HepG2 (cell line): Measurements from ENCODE around the gene PTMA. TPM values are rescaled to one million over a fixed set of nuclear protein-coding genes. Genes with fewer than 3 reads are reported as not detected.

Experiments used
- ATAD3A ChIP-seq: sonication (generic); formaldehyde crosslinking; IDR thresholded peaks from 2 replicates; pipeline ENCODE4 v1.4.0; 2020; ENCODE audit warnings: missing genetic modification reagents
- CEBPG ChIP-seq: IDR thresholded peaks from 2 replicates; pipeline ENCODE4 v1.6.1; 2016
- FOXC1 ChIP-seq: sonication (generic); formaldehyde crosslinking; IDR thresholded peaks from 2 replicates; pipeline ENCODE4 v1.8.0; 2022; ENCODE audit warnings: mild to moderate bottlenecking, missing genetic modification reagents, borderline replicate concordance
- GLI4 ChIP-seq: sonication (generic); formaldehyde crosslinking; IDR thresholded peaks from 2 replicates; pipeline ENCODE4 v1.5.1; 2020; ENCODE audit warnings: missing genetic modification reagents, mild to moderate bottlenecking, moderate library complexity, borderline replicate concordance
- MAFF ChIP-seq: IDR thresholded peaks from 2 replicates; pipeline ENCODE4 v1.6.1; 2011; ENCODE audit warnings: low read depth, low read length, improper control_type of control experiment
- MED13 ChIP-seq: sonication (generic); formaldehyde crosslinking; IDR thresholded peaks from 2 replicates; pipeline ENCODE4 v1.5.0; 2020; ENCODE audit warnings: missing genetic modification reagents
- NCOA1 ChIP-seq: sonication (generic); formaldehyde crosslinking; IDR thresholded peaks from 2 replicates; pipeline ENCODE4 v1.9.0; 2021; ENCODE audit warnings: missing genetic modification reagents
- NR2F2 ChIP-seq: IDR thresholded peaks from 2 replicates; pipeline ENCODE4 v1.6.1; 2012; ENCODE audit warnings: low read depth, inconsistent platforms, borderline replicate concordance
- RERE ChIP-seq: IDR thresholded peaks from 2 replicates; pipeline ENCODE4 v1.6.1; 2016; ENCODE audit warnings: low read depth, missing genetic modification reagents, missing compliant biosample characterization
- SMAD3 ChIP-seq: sonication (generic); formaldehyde crosslinking; IDR thresholded peaks from 2 replicates; pipeline ENCODE4 v1.4.0; 2020; ENCODE audit warnings: missing genetic modification reagents
- THYN1 ChIP-seq: sonication (generic); formaldehyde crosslinking; IDR thresholded peaks from 2 replicates; pipeline ENCODE4 v1.8.1; 2023; ENCODE audit warnings: low read depth, mild to moderate bottlenecking, moderate library complexity, missing genetic modification reagents, borderline replicate concordance
- ZNF709 ChIP-seq: sonication (generic); formaldehyde crosslinking; IDR thresholded peaks from 2 replicates; pipeline ENCODE4 v1.5.0; 2020; ENCODE audit warnings: mild to moderate bottlenecking, missing genetic modification reagents
- polyA plus RNA-seq, 8 experiments: library from polyadenylated mRNA; depleted of rRNA in 3 of 8; stranded (reverse) in 7 of 8; unstranded in 1 of 8; fragments of >200 nt; fragmentation: Illumina TruSeq in 4 of 8; extraction: Trizol in 4 of 8; gene quantifications; 2 replicates each; pipeline versions ENCODE4 v1.2.1 to v1.2.3, GENCODE V29; 2011 to 2016; ENCODE audit warnings: low read depth in 4 of 8, missing spikeins in 1 of 8, mixed read lengths in 1 of 8; ENCODE audit not compliant: insufficient read depth in 1 of 8
- total RNA-seq, 5 experiments: library from RNA; depleted of rRNA; stranded (reverse); fragments of >200 nt; fragmentation: Illumina TruSeq; extraction: Trizol; gene quantifications; 2 replicates each; pipeline ENCODE4 v1.2.3, GENCODE V29; 2016; ENCODE audit warnings: low read depth in 1 of 5
- TF ChIP-seq, protein P1 (sequence below): sonication (generic); formaldehyde crosslinking; IDR thresholded peaks from 2 replicates; pipeline ENCODE4 v1.5.1; 2020; ENCODE audit warnings: mild to moderate bottlenecking, missing genetic modification reagents, borderline replicate concordance
- TF ChIP-seq, protein P2 (sequence below): sonication (generic); formaldehyde crosslinking; IDR thresholded peaks from 2 replicates; pipeline ENCODE4 v1.8.1; 2023; ENCODE audit warnings: missing genetic modification reagents, inconsistent platforms, borderline replicate concordance
- TF ChIP-seq, protein P3 (sequence below): sonication (generic); formaldehyde crosslinking; IDR thresholded peaks from 2 replicates; pipeline ENCODE4 v1.5.1; 2020; ENCODE audit warnings: missing genetic modification reagents, mild to moderate bottlenecking, borderline replicate concordance

PTMA gene
- total and polyA plus RNA-seq, 2 of the 13 experiments (the other 11 are each of a cell fraction or from before 2014, with no cell fraction given): 190 to 1,086 TPM

DNA sequence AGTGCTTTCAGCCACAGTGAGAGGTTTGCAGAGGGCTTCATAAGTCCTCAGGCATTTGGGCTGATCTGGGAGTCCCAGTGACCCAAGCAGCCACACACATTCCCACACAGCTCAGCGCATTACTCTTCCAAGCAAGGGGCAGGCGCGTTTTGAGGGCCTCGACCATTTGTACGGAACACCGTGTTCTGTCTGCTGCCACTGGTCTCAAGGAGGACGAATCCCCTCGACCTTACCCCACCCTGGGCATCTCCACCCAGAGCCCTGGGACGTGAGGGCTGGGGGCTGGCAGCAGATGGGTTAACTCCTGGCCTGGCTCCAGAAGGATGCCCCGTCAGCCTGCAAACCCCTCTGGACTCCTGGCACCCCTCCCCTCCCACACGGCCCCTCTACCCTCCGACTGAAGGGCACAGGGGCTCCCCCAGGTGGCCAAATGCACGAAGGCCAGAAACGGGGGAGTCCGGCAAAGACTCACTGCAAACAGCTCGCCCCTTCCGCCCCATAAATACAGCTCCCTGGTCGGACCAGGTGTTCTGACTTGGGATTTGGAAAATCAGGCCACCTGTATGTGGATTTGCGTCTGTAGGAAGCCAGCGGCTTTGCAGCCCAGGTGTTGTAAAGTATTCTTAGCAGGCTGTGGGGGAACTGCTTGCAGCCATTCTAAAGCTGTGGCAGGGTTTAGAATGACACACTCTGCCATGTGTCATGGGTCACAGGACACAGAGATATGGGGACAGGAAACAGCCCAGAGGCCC is 33.6 kb upstream of the PTMA start (continued):
- TF ChIP-seq, protein P1, sequence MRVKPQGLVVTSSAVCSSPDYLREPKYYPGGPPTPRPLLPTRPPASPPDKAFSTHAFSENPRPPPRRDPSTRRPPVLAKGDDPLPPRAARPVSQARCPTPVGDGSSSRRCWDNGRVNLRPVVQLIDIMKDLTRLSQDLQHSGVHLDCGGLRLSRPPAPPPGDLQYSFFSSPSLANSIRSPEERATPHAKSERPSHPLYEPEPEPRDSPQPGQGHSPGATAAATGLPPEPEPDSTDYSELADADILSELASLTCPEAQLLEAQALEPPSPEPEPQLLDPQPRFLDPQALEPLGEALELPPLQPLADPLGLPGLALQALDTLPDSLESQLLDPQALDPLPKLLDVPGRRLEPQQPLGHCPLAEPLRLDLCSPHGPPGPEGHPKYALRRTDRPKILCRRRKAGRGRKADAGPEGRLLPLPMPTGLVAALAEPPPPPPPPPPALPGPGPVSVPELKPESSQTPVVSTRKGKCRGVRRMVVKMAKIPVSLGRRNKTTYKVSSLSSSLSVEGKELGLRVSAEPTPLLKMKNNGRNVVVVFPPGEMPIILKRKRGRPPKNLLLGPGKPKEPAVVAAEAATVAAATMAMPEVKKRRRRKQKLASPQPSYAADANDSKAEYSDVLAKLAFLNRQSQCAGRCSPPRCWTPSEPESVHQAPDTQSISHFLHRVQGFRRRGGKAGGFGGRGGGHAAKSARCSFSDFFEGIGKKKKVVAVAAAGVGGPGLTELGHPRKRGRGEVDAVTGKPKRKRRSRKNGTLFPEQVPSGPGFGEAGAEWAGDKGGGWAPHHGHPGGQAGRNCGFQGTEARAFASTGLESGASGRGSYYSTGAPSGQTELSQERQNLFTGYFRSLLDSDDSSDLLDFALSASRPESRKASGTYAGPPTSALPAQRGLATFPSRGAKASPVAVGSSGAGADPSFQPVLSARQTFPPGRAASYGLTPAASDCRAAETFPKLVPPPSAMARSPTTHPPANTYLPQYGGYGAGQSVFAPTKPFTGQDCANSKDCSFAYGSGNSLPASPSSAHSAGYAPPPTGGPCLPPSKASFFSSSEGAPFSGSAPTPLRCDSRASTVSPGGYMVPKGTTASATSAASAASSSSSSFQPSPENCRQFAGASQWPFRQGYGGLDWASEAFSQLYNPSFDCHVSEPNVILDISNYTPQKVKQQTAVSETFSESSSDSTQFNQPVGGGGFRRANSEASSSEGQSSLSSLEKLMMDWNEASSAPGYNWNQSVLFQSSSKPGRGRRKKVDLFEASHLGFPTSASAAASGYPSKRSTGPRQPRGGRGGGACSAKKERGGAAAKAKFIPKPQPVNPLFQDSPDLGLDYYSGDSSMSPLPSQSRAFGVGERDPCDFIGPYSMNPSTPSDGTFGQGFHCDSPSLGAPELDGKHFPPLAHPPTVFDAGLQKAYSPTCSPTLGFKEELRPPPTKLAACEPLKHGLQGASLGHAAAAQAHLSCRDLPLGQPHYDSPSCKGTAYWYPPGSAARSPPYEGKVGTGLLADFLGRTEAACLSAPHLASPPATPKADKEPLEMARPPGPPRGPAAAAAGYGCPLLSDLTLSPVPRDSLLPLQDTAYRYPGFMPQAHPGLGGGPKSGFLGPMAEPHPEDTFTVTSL (CRISPR knock-in tag): peak; percentile 58; the same call in 1 of the 2 replicates
- no peak for TF ChIP-seq MAFF
- TF ChIP-seq FOXC1 (CRISPR knock-in tag): no peak
- no peak for TF ChIP-seq ZNF709 (CRISPR knock-in tag)
- TF ChIP-seq NCOA1: no peak
- TF ChIP-seq, protein P2, sequence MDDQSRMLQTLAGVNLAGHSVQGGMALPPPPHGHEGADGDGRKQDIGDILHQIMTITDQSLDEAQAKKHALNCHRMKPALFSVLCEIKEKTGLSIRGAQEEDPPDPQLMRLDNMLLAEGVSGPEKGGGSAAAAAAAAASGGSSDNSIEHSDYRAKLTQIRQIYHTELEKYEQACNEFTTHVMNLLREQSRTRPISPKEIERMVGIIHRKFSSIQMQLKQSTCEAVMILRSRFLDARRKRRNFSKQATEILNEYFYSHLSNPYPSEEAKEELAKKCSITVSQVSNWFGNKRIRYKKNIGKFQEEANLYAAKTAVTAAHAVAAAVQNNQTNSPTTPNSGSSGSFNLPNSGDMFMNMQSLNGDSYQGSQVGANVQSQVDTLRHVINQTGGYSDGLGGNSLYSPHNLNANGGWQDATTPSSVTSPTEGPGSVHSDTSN (CRISPR knock-in tag): no peak
- no peak for TF ChIP-seq GLI4 (CRISPR knock-in tag)
- TF ChIP-seq, protein P3, sequence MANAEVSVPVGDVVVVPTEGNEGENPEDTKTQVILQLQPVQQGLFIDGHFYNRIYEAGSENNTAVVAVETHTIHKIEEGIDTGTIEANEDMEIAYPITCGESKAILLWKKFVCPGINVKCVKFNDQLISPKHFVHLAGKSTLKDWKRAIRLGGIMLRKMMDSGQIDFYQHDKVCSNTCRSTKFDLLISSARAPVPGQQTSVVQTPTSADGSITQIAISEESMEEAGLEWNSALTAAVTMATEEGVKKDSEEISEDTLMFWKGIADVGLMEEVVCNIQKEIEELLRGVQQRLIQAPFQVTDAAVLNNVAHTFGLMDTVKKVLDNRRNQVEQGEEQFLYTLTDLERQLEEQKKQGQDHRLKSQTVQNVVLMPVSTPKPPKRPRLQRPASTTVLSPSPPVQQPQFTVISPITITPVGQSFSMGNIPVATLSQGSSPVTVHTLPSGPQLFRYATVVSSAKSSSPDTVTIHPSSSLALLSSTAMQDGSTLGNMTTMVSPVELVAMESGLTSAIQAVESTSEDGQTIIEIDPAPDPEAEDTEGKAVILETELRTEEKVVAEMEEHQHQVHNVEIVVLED (CRISPR knock-in tag): no peak
- TF ChIP-seq MED13 (CRISPR knock-in tag): no peak
- no peak for TF ChIP-seq SMAD3 (CRISPR knock-in tag)
- TF ChIP-seq NR2F2: no peak
- TF ChIP-seq ATAD3A (CRISPR knock-in tag): no peak
- no peak for TF ChIP-seq THYN1 (CRISPR knock-in tag)
- TF ChIP-seq RERE (CRISPR knock-in tag): no peak
- TF ChIP-seq CEBPG (CRISPR knock-in tag): no peak
